HG03064 (cell line): ENCODE measurements around the gene KCNJ10.

Source experiments
- ATAC-seq: cut with Tn5 transposase; IDR thresholded peaks from one replicate; pipeline ENCODE4 v1.9.1; 2021; ENCODE audit warnings: low read depth; ENCODE audit not compliant: unreplicated experiment

Gene KCNJ10

GRCh38 chr1:160084771-160085321, 14.9 kb upstream of the KCNJ10 start:
- ATAC-seq, result no peak

GRCh38 chr1:160083968-160084770, 14.2 kb upstream of the KCNJ10 start:
- ATAC-seq, result peak; percentile 69

GRCh38 chr1:160082926-160083325, 13.0 kb upstream of the KCNJ10 start:
- ATAC-seq, result no peak

- ATAC-seq, result no peak
Observed at GRCh38 chr1:160082487-160082886, 12.5 kb upstream of the KCNJ10 start.

- no peak for ATAC-seq
Observed at GRCh38 chr1:160081261-160081936, 11.4 kb upstream of the KCNJ10 start, which contains the start of gene KCNJ9. Gene KCNJ9 (plus strand): TSS chr1:160081538. CDS start chr1:160084031, 2,493 bp downstream.

- no peak for ATAC-seq
Observed at GRCh38 chr1:160080381-160081100, 10.6 kb upstream of the KCNJ10 start.

GRCh38 chr1:160079448-160079847, 9.5 kb upstream of the KCNJ10 start:
- no peak for ATAC-seq

GRCh38 chr1:160078512-160079195, 8.7 kb upstream of the KCNJ10 start:
- no peak for ATAC-seq

- ATAC-seq, result no peak
Observed at GRCh38 chr1:160077486-160077885, 7.5 kb upstream of the KCNJ10 start.

GRCh38 chr1:160076295-160076694, 6.3 kb upstream of the KCNJ10 start:
- ATAC-seq, result no peak

- no peak for ATAC-seq
Observed at GRCh38 chr1:160075836-160076235, 5.9 kb upstream of the KCNJ10 start.

GRCh38 chr1:160074865-160075264, 4.9 kb upstream of the KCNJ10 start:
- ATAC-seq, result no peak

- ATAC-seq, result no peak
Observed at GRCh38 chr1:160071289-160071688, 1.3 kb upstream of the KCNJ10 start.

- ATAC-seq, result no peak
Observed at GRCh38 chr1:160070243-160071163, 543 bp upstream of the KCNJ10 start.

GRCh38 chr1:160068225-160068624, 1.7 kb downstream of the KCNJ10 start:
- ATAC-seq, result no peak

- ATAC-seq, result no peak
Observed at GRCh38 chr1:160066829-160067745, 2.9 kb downstream of the KCNJ10 start.

- no peak for ATAC-seq
Observed at GRCh38 chr1:160064746-160065145, 5.2 kb downstream of the KCNJ10 start.

GRCh38 chr1:160064164-160064563, 5.8 kb downstream of the KCNJ10 start:
- no peak for ATAC-seq
